Heart left ventricle (tissue), 13 donors: Measurements from ENCODE around the gene TIMM50.

Experiments used
- CTCF ChIP-seq, 12 donors: fragments of 200-600 bp; sonication (generic) in 4 of 12; IDR thresholded peaks; one replicate each; pipeline versions ENCODE4 v1.5.0 to v1.8.0; 2018 to 2022; ENCODE audit warnings: antibody characterized with exemption in 12 of 12, mild to moderate bottlenecking in 5 of 12
- POLR2A ChIP-seq, 2 donors: fragments of 450-650 bp; IDR thresholded peaks; one replicate each; pipeline ENCODE4 v1.6.1; 2017; ENCODE audit warnings: antibody characterized with exemption in 2 of 2, mild to moderate bottlenecking in 2 of 2, moderate library complexity in 2 of 2
- donor health status: ischemic (EF 13 %, LVEDD 7.1; RV severe dilation, severe dysfunction).
- donor health status: DM: no; HTN: yes; CAD: no.
- donor health status: DM: no; HTN: no; CAD: no.
- donor health status: ischemic (EF 25% LVEDD 6.9; RV normal size, moderate dysfunction).
- donor health status: ischemic (EF 25% LVEDD 5.7; RV mildly dilated, moderate dysfunction).
- donor health status: ischemic (EF 35%, LVEDD 5.7; RV mildly dilated, moderate dysfunction).
- donor health status: nonischemic (EF 11% LVEDD 7.7; RV severe dilation, severe dysfunction).
- donor health status: DM: yes; HTN: yes; CAD: no.
- donor health status: PGD.
- donor health status: ischemic (EF 29% LVEDD 5.4; RV normal size, mild dysfunction).
- donor health status: nonischemic (EF 23%, LVEDD 6.1; RV moderate dilation, normal function).

- TF ChIP-seq CTCF (IDR thresholded peaks at IDR 0.05): peak in 1 of 12 donors; percentile 18
- peak; percentile 70 to 96 for TF ChIP-seq POLR2A (IDR thresholded peaks at IDR 0.05)
These were observed 44.9 kb upstream of the TIMM50 start, which contains the start of gene RPS16 for GRCh38 chr19:39435499-39436349.
